Measurements from ENCODE around the gene TSPAN11. TPM values are rescaled to one million over a fixed set of nuclear protein-coding genes. Genes with fewer than 3 reads are reported as not detected.

Gene TSPAN11
- total RNA-seq, 1 donor from 2014 or later = 19.7 TPM

GRCh38 chr12:31002999-31003398, 76.5 kb downstream of the TSPAN11 start:
- Mint-ChIP-seq H3K27me3 (ENCODE audit: low read depth) (peaks cover 28% of the 10 kb centered on the region), H3K36me3 (no peaks in the 10 kb centered on the region), H3K9me3 (no peaks in the 10 kb centered on the region), H3K27ac (no peak overlapping the region), H3K4me1 (peaks cover 2% of the 10 kb centered on the region), H3K4me3 (no peak overlapping the region)
- DNase-seq (ENCODE audit: low spot score in 2 of 2, unreplicated experiment in 2 of 2) = no peak
- TF ChIP-seq CTCF (IDR thresholded peaks at IDR 0.05; ENCODE audit: unreplicated experiment) = no peak

GRCh38 chr12:31003861-31004640, 77.5 kb downstream of the TSPAN11 start:
- Mint-ChIP-seq H3K4me3 (no peak overlapping the region), H3K4me1 (peaks cover 2% of the 10 kb centered on the region), H3K27ac (no peak overlapping the region), H3K27me3 (ENCODE audit: low read depth) (peaks cover 28% of the 10 kb centered on the region), H3K9me3 (no peaks in the 10 kb centered on the region), H3K36me3 (no peaks in the 10 kb centered on the region)
- no peak for DNase-seq (ENCODE audit: low spot score in 2 of 2, unreplicated experiment in 2 of 2)
- no peak for TF ChIP-seq CTCF (IDR thresholded peaks at IDR 0.05; ENCODE audit: unreplicated experiment)

- Mint-ChIP-seq H3K36me3 (no peaks in the 10 kb centered on the region), H3K9me3 (no peaks in the 10 kb centered on the region), H3K4me3 (no peak overlapping the region), H3K27ac (no peak overlapping the region), H3K4me1 (peaks cover 2% of the 10 kb centered on the region), H3K27me3 (ENCODE audit: low read depth) (peaks cover 28% of the 10 kb centered on the region)
- TF ChIP-seq CTCF (IDR thresholded peaks at IDR 0.05; ENCODE audit: unreplicated experiment) = no peak
- DNase-seq (ENCODE audit: low spot score in 2 of 2, unreplicated experiment in 2 of 2) = no peak
Observed at GRCh38 chr12:31004666-31005065, 78.1 kb downstream of the TSPAN11 start.

- Mint-ChIP-seq H3K27ac (no peak overlapping the region), H3K36me3 (no peaks in the 10 kb centered on the region), H3K27me3 (ENCODE audit: low read depth) (peaks cover 24% of the 10 kb centered on the region), H3K4me1 (peaks cover 2% of the 10 kb centered on the region), H3K4me3 (no peak overlapping the region), H3K9me3 (no peaks in the 10 kb centered on the region)
- no peak for TF ChIP-seq CTCF (IDR thresholded peaks at IDR 0.05; ENCODE audit: unreplicated experiment)
- no peak for DNase-seq (ENCODE audit: low spot score in 2 of 2, unreplicated experiment in 2 of 2)
Observed at GRCh38 chr12:31005256-31005943, 78.9 kb downstream of the TSPAN11 start.

GRCh38 chr12:31005944-31006361, 79.4 kb downstream of the TSPAN11 start:
- Mint-ChIP-seq H3K4me1 (no peaks in the 10 kb centered on the region), H3K36me3 (no peaks in the 10 kb centered on the region), H3K27me3 (ENCODE audit: low read depth) (peaks cover 22% of the 10 kb centered on the region), H3K4me3 (no peak overlapping the region), H3K27ac (no peak overlapping the region), H3K9me3 (no peaks in the 10 kb centered on the region)
- no peak for TF ChIP-seq CTCF (IDR thresholded peaks at IDR 0.05; ENCODE audit: unreplicated experiment)
- DNase-seq (ENCODE audit: low spot score in 2 of 2, unreplicated experiment in 2 of 2) = no peak
